HG02571 (cell line): ENCODE measurements around the gene ATG9B.

Source experiments
- ATAC-seq: cut with Tn5 transposase; IDR thresholded peaks from one replicate; pipeline ENCODE4 v1.9.1; 2021; ENCODE audit warnings: mild to moderate bottlenecking, moderate library complexity; ENCODE audit not compliant: unreplicated experiment

The ATG9B gene

DNA sequence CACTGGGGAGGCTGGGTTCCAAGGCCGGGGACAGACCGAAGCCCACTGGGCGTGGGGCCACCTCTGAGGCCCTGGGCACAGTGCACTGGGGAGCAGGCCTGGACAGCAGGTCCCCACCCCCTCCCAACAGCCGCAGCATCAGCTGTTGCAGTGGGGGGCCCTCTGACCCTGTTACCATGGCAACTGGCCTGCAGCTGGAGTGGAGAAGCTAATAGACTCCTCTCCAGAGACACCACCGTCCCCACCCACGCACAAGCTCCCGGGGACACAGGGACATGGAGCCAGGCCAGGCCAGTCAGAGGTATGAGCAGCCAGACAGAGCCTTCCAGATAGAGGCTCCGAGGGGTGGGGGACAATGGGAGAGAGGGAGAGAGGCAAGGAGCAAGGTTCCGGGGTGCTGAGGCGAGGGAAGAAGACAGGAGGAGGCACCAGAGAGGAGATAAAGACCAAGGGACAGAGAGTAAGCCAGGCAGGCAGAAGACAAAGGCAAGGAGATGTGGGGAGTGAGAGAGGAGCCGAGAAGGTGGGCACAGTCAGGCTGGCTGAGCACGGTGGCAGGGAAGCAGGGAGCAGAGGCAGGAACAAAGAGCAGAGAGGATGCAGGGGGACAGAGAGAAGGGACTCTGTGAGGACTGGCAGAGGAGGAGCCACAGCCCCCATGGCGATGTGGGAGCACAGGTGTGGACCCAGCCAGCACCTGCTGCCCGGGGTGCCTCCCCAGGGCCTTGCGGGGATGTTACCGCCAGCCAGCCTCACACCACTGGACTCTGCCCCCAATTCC, 52.9 kb downstream of the ATG9B start:
- no peak for ATAC-seq

DNA sequence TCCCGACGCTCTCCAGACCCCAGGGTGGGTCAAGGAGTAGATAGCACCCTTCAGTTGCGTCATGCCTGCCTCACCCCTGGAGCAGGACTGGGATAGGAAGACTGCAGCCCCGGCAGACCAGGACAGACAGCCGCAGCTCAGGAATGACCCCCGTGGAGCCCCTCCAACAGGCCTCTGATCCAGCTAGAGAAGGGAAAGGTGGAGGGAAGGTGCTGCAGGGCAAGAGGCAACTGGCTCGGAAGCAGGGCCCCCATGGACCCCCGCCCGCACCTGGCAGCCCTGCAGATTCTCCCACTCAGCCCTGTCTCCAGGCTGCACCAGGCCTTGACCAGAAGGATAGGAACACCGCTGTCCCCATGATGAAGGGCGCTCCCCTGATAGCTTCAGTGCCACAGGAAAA, 53.9 kb downstream of the ATG9B start:
- ATAC-seq, result no peak

- no peak for ATAC-seq
Observed at GRCh38 chr7:150969475-150969874, 54.8 kb downstream of the ATG9B start.

GRCh38 chr7:150968734-150969372, 55.4 kb downstream of the ATG9B start:
- ATAC-seq, result no peak

DNA sequence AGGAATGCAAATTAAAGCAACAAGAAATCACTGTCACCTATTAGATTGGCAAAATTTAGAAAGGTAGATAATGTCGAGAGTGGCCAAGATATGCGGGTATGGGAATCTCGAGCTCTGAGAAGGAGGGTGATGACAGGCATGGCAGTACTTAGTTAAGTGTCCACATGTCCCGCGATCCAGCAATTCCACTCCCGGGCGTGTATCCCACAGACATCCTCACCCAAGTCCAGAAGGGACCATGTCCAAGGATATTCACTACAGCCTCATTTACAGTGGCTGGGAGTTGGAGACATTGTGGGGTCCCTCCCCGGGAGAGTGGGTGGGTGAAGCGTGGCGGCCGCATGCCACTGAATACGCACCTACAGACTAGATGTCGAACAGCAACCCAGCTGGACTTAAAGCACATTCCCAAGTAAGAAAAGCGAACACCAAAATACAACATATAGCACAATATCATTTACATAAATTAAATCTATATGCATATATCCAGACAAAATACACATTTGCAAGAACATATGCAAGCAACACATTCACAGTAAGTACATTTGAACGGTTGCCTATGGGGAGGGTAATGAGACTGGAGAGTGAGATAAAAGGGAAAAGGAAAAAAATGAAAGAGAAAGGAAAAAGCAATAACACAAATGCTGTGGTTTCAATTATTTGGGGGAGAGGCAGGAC, 56.1 kb downstream of the ATG9B start:
- no peak for ATAC-seq

DNA sequence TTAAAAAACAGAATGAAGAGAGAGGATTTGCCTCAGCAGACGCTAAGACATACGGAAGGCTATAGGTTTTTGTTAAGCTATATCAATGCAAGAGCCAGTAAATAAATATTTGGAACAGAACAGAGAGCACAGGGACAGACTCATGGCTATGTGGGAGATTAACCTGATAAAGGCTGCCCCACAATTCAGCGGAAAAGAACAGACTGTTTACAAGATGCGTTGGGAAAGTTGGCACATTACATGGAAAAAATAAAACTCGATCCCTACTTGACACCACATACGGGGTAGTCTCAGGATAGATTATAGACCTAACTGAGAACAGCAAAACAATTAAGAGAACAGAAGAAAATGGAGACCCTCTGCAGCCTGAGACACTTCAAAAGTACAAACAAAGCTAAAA, 56.9 kb downstream of the ATG9B start:
- no peak for ATAC-seq

GRCh38 chr7:150966002-150966401, 58.3 kb downstream of the ATG9B start:
- no peak for ATAC-seq

DNA sequence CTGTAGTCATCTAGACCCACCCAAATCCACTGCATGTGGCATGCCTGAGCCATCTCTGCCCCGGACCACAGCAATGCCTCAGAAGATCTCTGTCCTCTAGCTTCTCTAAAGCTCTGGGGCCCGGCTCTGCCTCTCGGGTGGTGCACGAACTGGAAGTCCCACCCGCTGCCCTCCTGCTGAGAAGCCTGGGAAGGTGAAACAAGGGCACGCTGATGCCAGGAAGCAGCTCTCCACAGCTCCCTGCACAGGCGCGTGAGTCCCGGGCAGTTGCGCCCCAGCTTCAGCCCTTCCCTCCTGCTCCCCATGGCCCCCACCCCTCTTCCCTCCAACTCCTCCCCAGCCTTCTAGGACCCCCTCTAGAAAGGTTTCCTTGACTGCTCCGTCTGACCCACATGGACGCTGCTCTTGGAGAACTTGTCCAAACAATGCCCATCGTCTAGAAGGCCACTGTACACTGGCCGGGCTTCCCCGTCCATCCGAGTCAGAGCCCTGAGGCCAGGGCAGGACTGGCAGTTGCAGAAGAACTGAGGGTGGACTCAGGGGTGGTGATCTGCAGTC, 58.9 kb downstream of the ATG9B start:
- ATAC-seq, result no peak
